Calu3 (cell line): ENCODE results near the gene LY6G6D. TPM values are rescaled to one million over a fixed set of nuclear protein-coding genes. Genes with fewer than 3 reads are reported as not detected.
A peak's percentile ranks its signal among the peaks of the same experiment; 100 is the strongest.

Experiments used
- BruUV-seq: library from RNA; stranded (reverse); fragments of 400-500 nt; replicated peaks from 2 replicates; lab custom pipeline; 2021; lab: Mats Ljungman, UMichigan
- CTCF ChIA-PET: fragments of 300-600 bp; sonication (Branson Sonifier 250); formaldehyde crosslinking; loops from one replicate; lab custom pipeline; 2022; ENCODE audit warnings: antibody characterized with exemption; lab: Charles Lee
- DNase-seq: peaks from one replicate; pipeline ENCODE4 v3.0.0; 2022
- H3K27ac Mint-ChIP-seq: one replicate; pipeline ENCODE4 v1.8.0; 2022; ENCODE audit warnings: mixed read lengths; ENCODE audit not compliant: unreplicated experiment
- H3K27me3 Mint-ChIP-seq: one replicate; pipeline ENCODE4 v1.8.0; 2022; ENCODE audit warnings: mixed read lengths; ENCODE audit not compliant: unreplicated experiment
- H3K36me3 Mint-ChIP-seq: one replicate; pipeline ENCODE4 v1.8.0; 2022; ENCODE audit warnings: mild to moderate bottlenecking, moderate library complexity, mixed read lengths; ENCODE audit not compliant: insufficient read depth, unreplicated experiment
- H3K4me1 Mint-ChIP-seq: one replicate; pipeline ENCODE4 v1.8.0; 2022; ENCODE audit warnings: mild to moderate bottlenecking, low read depth, mixed read lengths; ENCODE audit not compliant: unreplicated experiment
- H3K4me3 Mint-ChIP-seq: one replicate; pipeline ENCODE4 v1.8.0; 2022; ENCODE audit warnings: mild to moderate bottlenecking, low read depth, moderate library complexity, mixed read lengths; ENCODE audit not compliant: unreplicated experiment
- H3K9me3 Mint-ChIP-seq: one replicate; pipeline ENCODE4 v1.8.0; 2022; ENCODE audit warnings: low read depth, mixed read lengths; ENCODE audit not compliant: unreplicated experiment
- CTCF ChIP-seq: fragments of 200-600 bp; IDR thresholded peaks from one replicate; pipeline ENCODE4 v1.8.0; 2022; ENCODE audit warnings: antibody characterized with exemption; ENCODE audit not compliant: unreplicated experiment
- intact Hi-C: fragments of 100-400 bp; cut with micrococcal nuclease; formaldehyde crosslinking; loops from one replicate; pipeline ENCODE4 v1.10.0; 2022; ENCODE audit not compliant: unreplicated experiment
- total RNA-seq: library from RNA; stranded (reverse); gene quantifications from 2 replicates; pipeline ENCODE4 v1.2.3, GENCODE V29; 2022

LY6G6D gene
- total RNA-seq, 1 experiment from 2014 or later, result not detected

GRCh38 chr6:31744422-31744821 is 29.3 kb downstream of the LY6G6D start:
- BruUV-seq, result no TSS peak
- no peak for TF ChIP-seq CTCF

GRCh38 chr6:31749301-31750036 is 34.3 kb downstream of the LY6G6D start:
- H3K36me3 Mint-ChIP-seq, result peaks cover 49% of the 10 kb centered on the region
- intact Hi-C loops, result no loop called here
- H3K27me3 Mint-ChIP-seq, result no peaks in the 10 kb centered on the region
- no TSS peak for BruUV-seq
- no peak for DNase-seq
- CTCF ChIA-PET, result interaction anchor here (1.0 kb wide), 1 partner anchor 10 kb away, joined by 5 read pairs; the partner anchor contains the start of gene MSH5
- no peak for TF ChIP-seq CTCF
- no peak overlapping the region for H3K4me3 Mint-ChIP-seq
- no peaks in the 10 kb centered on the region for H3K9me3 Mint-ChIP-seq
- no peak overlapping the region for H3K27ac Mint-ChIP-seq
- H3K4me1 Mint-ChIP-seq, result no peaks in the 10 kb centered on the region

More at GRCh38 chr6:31744422-31744821, 29.3 kb downstream of the LY6G6D start:
- no peak overlapping the region for H3K27ac Mint-ChIP-seq
- DNase-seq, result no peak
- H3K27me3 Mint-ChIP-seq, result no peaks in the 10 kb centered on the region
- CTCF ChIA-PET, result no interaction called here
- peaks cover 22% of the 10 kb centered on the region for H3K4me1 Mint-ChIP-seq
- intact Hi-C loops, result no loop called here
- peaks cover 81% of the 10 kb centered on the region for H3K36me3 Mint-ChIP-seq
- H3K9me3 Mint-ChIP-seq, result no peaks in the 10 kb centered on the region
- no peak overlapping the region for H3K4me3 Mint-ChIP-seq

GRCh38 chr6:31750411-31751022 is 35.4 kb downstream of the LY6G6D start:
- Mint-ChIP-seq H3K36me3 (peaks cover 42% of the 10 kb centered on the region), H3K4me1 (no peaks in the 10 kb centered on the region), H3K9me3 (no peaks in the 10 kb centered on the region), H3K4me3 (no peak overlapping the region), H3K27me3 (no peaks in the 10 kb centered on the region), H3K27ac (no peak overlapping the region)
- intact Hi-C loops, result no loop called here
- CTCF ChIA-PET, result interaction anchor here (1.0 kb wide), 1 partner anchor 11 kb away, joined by 5 read pairs; the partner anchor contains the start of gene MSH5
- BruUV-seq, result TSS peak; percentile 5
- DNase-seq, result no peak
- no peak for TF ChIP-seq CTCF

GRCh38 chr6:31752739-31753319 is 37.7 kb downstream of the LY6G6D start:
- no peak for DNase-seq
- H3K36me3 Mint-ChIP-seq, result peaks cover 35% of the 10 kb centered on the region
- no peaks in the 10 kb centered on the region for H3K4me1 Mint-ChIP-seq
- intact Hi-C loops, result no loop called here
- CTCF ChIA-PET, result interaction anchor here (1.1 kb wide), 1 partner anchor 14 kb away, joined by 6 read pairs; the partner anchor contains the start of gene MSH5
- no peak for TF ChIP-seq CTCF
- no peak overlapping the region for H3K4me3 Mint-ChIP-seq
- H3K27ac Mint-ChIP-seq, result no peak overlapping the region
- H3K9me3 Mint-ChIP-seq, result no peaks in the 10 kb centered on the region
- BruUV-seq, result no TSS peak
- no peaks in the 10 kb centered on the region for H3K27me3 Mint-ChIP-seq
